Body of pancreas (tissue), 4 donors: ENCODE measurements around the gene MMADHC.

ENCODE experiments used
- POLR2A ChIP-seq, 3 donors: fragments of 450-650 bp; IDR thresholded peaks; one replicate each; pipeline ENCODE4 v1.6.1; 2016; ENCODE audit warnings: antibody characterized with exemption in 3 of 3, mild to moderate bottlenecking in 2 of 3
- TF ChIP-seq, protein P1 (sequence below), 7 experiments: fragments of 450-650 bp in 4 of 7; fragments of 200-600 bp in 3 of 7; sonication (generic) in 3 of 7; IDR thresholded peaks; one replicate each; pipeline ENCODE4 v1.5.1; 2016 to 2019; ENCODE audit warnings: antibody characterized with exemption in 7 of 7

DNA sequence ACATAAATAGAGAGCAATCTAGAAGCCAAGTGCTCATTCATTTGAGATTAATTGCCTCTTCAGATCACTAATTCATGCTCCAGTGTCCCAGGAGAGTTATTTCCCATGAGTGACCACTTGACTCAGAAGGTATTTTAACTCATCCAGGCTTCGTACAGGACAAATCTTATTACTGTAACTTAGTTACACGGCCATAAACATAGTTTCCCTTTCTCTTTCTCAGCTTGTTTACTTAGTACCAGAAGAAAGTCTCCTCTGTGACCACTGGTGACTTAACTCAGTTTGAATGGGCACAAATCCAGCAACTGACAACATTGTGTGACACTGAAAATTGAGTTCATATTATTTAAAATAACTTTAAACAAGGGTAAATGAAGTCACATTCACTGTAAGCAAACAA is 25.3 kb downstream of the MMADHC start:
- TF ChIP-seq, protein P1, sequence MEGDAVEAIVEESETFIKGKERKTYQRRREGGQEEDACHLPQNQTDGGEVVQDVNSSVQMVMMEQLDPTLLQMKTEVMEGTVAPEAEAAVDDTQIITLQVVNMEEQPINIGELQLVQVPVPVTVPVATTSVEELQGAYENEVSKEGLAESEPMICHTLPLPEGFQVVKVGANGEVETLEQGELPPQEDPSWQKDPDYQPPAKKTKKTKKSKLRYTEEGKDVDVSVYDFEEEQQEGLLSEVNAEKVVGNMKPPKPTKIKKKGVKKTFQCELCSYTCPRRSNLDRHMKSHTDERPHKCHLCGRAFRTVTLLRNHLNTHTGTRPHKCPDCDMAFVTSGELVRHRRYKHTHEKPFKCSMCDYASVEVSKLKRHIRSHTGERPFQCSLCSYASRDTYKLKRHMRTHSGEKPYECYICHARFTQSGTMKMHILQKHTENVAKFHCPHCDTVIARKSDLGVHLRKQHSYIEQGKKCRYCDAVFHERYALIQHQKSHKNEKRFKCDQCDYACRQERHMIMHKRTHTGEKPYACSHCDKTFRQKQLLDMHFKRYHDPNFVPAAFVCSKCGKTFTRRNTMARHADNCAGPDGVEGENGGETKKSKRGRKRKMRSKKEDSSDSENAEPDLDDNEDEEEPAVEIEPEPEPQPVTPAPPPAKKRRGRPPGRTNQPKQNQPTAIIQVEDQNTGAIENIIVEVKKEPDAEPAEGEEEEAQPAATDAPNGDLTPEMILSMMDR (IDR thresholded peaks at IDR 0.05), result no peak
- TF ChIP-seq POLR2A (IDR thresholded peaks at IDR 0.05), result no peak
